VCaP (cell line): ENCODE data around the gene EFNA5.

ENCODE experiments used
- H3K27ac ChIP-seq: fragments of 450-650 bp; 2 replicates; pipeline ENCODE4 v1.5.1; 2017
- TF ChIP-seq, protein P1 (sequence below): fragments of 450-650 bp; conservative IDR thresholded peaks from 2 replicates; pipeline ENCODE4 v1.5.1; 2017; ENCODE audit warnings: mild to moderate bottlenecking, moderate library complexity

The EFNA5 gene

DNA sequence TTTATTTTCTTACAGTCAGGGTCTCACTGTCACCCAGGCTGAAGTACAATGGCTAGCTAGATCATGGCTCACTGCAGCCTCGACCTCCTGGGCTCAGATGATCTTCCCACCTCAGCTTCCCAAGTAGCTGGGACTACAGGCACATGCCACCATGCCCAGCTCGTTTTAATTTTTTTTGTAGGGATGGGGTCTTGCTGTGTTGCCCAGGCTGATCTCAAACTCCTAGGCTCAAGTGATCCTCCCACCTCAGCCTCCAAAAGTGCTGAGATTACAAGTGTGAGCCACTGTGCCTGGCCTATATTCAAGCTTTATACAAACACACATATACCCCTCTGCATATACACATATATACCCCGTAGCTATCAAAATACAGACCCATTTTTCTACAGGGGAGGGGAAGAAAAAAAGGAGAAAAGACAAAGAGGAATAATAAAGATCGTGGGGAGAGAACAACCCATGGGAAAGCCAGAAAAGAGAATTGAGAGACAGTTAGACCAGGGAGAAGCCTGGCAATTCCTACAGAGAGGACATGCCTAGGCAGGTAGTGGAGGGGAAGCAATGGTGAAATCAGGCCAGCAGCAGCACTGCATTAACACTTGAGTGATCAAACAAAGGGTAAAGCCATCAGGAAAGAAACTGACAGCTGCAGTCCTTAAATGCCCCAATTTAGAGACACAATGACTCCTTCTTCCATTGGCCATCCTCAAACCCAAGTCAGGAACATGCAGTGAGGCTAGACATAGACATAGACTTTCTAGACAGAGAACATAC lies 102.7 kb downstream of the EFNA5 start:
- TF ChIP-seq, protein P1, sequence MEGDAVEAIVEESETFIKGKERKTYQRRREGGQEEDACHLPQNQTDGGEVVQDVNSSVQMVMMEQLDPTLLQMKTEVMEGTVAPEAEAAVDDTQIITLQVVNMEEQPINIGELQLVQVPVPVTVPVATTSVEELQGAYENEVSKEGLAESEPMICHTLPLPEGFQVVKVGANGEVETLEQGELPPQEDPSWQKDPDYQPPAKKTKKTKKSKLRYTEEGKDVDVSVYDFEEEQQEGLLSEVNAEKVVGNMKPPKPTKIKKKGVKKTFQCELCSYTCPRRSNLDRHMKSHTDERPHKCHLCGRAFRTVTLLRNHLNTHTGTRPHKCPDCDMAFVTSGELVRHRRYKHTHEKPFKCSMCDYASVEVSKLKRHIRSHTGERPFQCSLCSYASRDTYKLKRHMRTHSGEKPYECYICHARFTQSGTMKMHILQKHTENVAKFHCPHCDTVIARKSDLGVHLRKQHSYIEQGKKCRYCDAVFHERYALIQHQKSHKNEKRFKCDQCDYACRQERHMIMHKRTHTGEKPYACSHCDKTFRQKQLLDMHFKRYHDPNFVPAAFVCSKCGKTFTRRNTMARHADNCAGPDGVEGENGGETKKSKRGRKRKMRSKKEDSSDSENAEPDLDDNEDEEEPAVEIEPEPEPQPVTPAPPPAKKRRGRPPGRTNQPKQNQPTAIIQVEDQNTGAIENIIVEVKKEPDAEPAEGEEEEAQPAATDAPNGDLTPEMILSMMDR = no peak
- no peak overlapping the region for H3K27ac ChIP-seq

DNA sequence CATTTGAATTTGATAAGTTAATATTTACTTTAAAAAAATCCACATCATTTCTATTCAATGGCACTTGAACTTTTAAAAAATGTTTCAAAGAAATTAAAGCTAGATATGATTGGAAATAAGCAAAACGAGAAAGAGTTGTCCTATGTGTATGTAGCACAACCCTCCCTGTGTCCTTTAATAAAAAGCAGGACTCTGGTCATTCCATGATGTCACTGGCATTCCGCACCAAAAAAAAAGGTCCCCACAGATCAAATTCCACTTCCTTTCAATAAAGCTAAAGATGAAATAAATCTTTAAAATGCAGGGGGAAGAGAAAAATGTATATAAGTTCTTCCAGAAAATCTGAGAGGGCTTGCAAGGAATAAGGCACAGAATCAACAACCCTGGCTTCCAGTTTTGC lies 103.8 kb downstream of the EFNA5 start:
- TF ChIP-seq, protein P1 = no peak
- no peak overlapping the region for H3K27ac ChIP-seq

DNA sequence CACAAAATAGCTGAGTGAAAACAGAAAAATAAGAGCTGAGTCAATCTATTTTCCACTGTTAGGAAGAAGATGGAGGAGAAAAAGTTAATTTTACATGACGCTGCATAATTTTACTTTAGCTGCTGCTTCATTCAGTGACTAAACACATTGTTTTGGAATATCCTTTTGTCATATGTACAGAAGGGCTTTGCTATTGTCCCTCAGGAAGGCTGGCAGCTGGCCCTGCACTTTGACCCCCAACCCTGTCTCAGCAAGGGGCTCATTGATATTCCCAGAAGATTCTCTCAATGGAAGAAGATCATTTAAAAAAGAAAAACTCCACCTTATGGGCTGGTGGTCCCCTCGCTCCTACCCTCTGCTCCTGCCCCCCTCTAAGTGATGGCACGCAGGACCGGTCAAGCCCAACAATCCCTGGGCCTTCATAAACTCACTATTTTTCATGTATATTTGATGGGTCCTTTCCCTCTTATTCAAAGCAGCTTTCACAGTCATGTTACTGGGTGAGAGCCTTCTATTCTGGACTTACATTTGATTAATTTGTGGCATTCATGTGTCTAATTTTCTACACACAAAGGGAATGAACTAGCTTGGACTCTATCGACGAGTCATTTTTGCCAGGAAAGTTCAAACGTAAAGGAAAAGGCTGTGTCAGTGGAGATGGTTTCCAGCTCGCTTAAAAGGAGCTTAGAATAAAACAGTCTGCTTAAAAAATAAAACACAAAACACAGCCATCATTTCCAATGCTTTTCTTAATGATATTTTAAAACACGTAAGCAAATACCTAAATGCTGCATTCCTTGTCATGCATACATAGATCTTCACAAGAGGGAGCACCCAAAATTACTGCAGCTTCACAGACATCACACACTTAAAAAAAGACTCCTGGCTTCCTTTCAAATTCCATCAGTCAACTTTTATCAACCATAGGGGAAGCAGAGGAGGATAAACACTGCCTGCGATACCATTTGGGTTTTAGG lies 104.7 kb downstream of the EFNA5 start:
- H3K27ac ChIP-seq = no peak overlapping the region
- TF ChIP-seq, protein P1 = no peak

DNA sequence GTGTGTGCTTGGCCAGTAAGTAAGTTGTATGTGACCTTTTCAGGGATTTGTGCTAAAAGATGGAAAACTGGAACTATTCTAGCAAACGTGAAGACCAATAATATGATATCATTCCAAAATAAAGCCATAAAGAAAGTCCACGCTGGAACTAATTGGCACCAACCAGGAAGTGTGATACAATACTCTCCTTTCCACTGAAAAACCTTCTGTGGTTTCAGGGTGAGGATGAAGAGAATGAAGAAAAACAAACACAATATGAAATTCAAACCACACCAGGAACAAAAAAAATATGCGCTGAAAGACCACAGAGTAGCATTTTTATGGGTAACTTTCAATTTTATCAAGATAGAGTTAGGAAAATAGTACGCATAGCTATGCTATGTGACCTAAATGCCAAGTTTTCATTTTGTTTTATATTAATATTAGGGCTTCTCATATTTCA lies 105.8 kb downstream of the EFNA5 start:
- no peak overlapping the region for H3K27ac ChIP-seq
- TF ChIP-seq, protein P1 = no peak

DNA sequence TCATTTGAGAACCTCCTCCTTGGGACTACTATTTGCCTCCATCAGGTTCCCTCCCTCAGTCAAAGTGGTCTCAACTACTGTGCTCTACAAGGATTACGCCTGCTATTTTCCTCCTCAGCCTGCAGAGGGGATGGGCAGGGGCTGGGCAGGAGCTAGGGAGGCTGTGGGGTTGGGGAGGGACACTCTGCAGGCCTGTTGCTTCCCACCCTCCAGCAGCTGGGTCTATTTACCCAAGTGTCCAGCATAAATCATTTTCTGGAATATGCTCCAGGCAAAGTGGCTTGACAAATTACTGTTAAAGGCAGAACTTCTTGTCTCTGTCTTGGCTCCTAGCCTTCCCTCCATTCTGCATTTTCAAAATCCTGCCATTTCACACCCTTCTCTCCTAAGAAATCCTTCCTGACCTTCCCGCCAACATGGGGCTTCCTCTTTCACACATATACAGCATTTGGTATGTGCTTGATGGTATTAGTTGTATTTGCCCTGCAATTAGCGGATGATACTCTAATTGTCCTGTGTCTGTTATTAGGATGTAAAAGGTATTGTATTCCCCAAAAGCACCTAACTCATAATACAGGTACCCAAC lies 106.7 kb downstream of the EFNA5 start:
- no peak overlapping the region for H3K27ac ChIP-seq
- TF ChIP-seq, protein P1 = no peak

DNA sequence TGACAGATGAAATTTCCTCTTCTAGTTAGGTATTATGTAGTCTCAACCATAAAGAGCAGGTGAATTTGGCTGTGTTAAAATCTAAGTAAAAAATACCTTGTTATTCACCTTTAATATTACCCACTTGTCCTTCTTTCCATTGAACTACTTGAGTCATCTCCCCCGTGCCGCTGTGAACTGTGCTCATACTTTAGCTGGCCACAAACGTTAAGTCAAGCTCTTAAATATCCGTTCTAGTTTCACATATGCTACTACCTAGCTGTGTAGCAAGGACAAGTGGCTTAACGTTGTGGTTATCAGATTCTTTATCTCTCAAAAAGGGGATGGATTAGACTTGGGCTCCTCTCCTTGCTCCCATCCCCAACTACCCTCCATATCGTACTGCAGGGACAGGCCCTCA lies 110.4 kb downstream of the EFNA5 start:
- H3K27ac ChIP-seq = no peak overlapping the region
- TF ChIP-seq, protein P1 = no peak
